Measurements from ENCODE around the gene CCDC40. TPM values are rescaled to one million over a fixed set of nuclear protein-coding genes. Genes with fewer than 3 reads are reported as not detected.

Gene CCDC40
- total RNA-seq, 1 donor from 2014 or later, result 25.3 TPM

- Mint-ChIP-seq H3K9me3 (ENCODE audit: unreplicated experiment) (peaks cover 7% of the 10 kb centered on the region), H3K36me3 (ENCODE audit: unreplicated experiment) (peaks cover 8% of the 10 kb centered on the region), H3K27ac (ENCODE audit: unreplicated experiment) (peak overlapping the region; percentile 87), H3K27me3 (ENCODE audit: unreplicated experiment) (no peaks in the 10 kb centered on the region), H3K4me3 (ENCODE audit: unreplicated experiment) (no peak overlapping the region), H3K4me1 (ENCODE audit: low read depth, unreplicated experiment) (peaks cover 11% of the 10 kb centered on the region)
- TF ChIP-seq CTCF (IDR thresholded peaks at IDR 0.05; ENCODE audit: partially characterized antibody, unreplicated experiment), result no peak
- DNase-seq, result no peak
These were observed 54.9 kb downstream of the CCDC40 start for GRCh38 chr17:80091376-80091775.

GRCh38 chr17:80092959-80093358, 56.5 kb downstream of the CCDC40 start:
- Mint-ChIP-seq H3K27me3 (ENCODE audit: unreplicated experiment) (peaks cover 5% of the 10 kb centered on the region), H3K36me3 (ENCODE audit: unreplicated experiment) (peaks cover 8% of the 10 kb centered on the region), H3K4me3 (ENCODE audit: unreplicated experiment) (no peak overlapping the region), H3K4me1 (ENCODE audit: low read depth, unreplicated experiment) (peaks cover 21% of the 10 kb centered on the region), H3K9me3 (ENCODE audit: unreplicated experiment) (peaks cover 7% of the 10 kb centered on the region), H3K27ac (ENCODE audit: unreplicated experiment) (no peak overlapping the region)
- no peak for TF ChIP-seq CTCF (IDR thresholded peaks at IDR 0.05; ENCODE audit: partially characterized antibody, unreplicated experiment)
- DNase-seq, result no peak

GRCh38 chr17:80095038-80095843, 58.8 kb downstream of the CCDC40 start:
- H3K4me3 Mint-ChIP-seq (ENCODE audit: unreplicated experiment), result no peak overlapping the region
- H3K27me3 Mint-ChIP-seq (ENCODE audit: unreplicated experiment), result peaks cover 7% of the 10 kb centered on the region
- TF ChIP-seq CTCF (IDR thresholded peaks at IDR 0.05; ENCODE audit: partially characterized antibody, unreplicated experiment), result no peak
- H3K36me3 Mint-ChIP-seq (ENCODE audit: unreplicated experiment), result peaks cover 8% of the 10 kb centered on the region
- peaks cover 21% of the 10 kb centered on the region for H3K4me1 Mint-ChIP-seq (ENCODE audit: low read depth, unreplicated experiment)
- peaks cover 5% of the 10 kb centered on the region for H3K9me3 Mint-ChIP-seq (ENCODE audit: unreplicated experiment)
- DNase-seq, result no peak
- peak overlapping the region; percentile 68 for H3K27ac Mint-ChIP-seq (ENCODE audit: unreplicated experiment)

GRCh38 chr17:80095844-80096475, 59.5 kb downstream of the CCDC40 start:
- Mint-ChIP-seq H3K27me3 (ENCODE audit: unreplicated experiment) (peaks cover 9% of the 10 kb centered on the region), H3K27ac (ENCODE audit: unreplicated experiment) (no peak overlapping the region), H3K9me3 (ENCODE audit: unreplicated experiment) (peaks cover 10% of the 10 kb centered on the region), H3K4me3 (ENCODE audit: unreplicated experiment) (no peak overlapping the region), H3K36me3 (ENCODE audit: unreplicated experiment) (peaks cover 3% of the 10 kb centered on the region), H3K4me1 (ENCODE audit: low read depth, unreplicated experiment) (peaks cover 22% of the 10 kb centered on the region)
- no peak for DNase-seq
- no peak for TF ChIP-seq CTCF (IDR thresholded peaks at IDR 0.05; ENCODE audit: partially characterized antibody, unreplicated experiment)

GRCh38 chr17:80096561-80097021, 60.1 kb downstream of the CCDC40 start:
- peaks cover 9% of the 10 kb centered on the region for H3K27me3 Mint-ChIP-seq (ENCODE audit: unreplicated experiment)
- H3K36me3 Mint-ChIP-seq (ENCODE audit: unreplicated experiment), result no peaks in the 10 kb centered on the region
- peaks cover 11% of the 10 kb centered on the region for H3K9me3 Mint-ChIP-seq (ENCODE audit: unreplicated experiment)
- peak; percentile 64 for DNase-seq
- no peak for TF ChIP-seq CTCF (IDR thresholded peaks at IDR 0.05; ENCODE audit: partially characterized antibody, unreplicated experiment)
- no peak overlapping the region for H3K4me3 Mint-ChIP-seq (ENCODE audit: unreplicated experiment)
- H3K27ac Mint-ChIP-seq (ENCODE audit: unreplicated experiment), result peak overlapping the region; percentile 88
- H3K4me1 Mint-ChIP-seq (ENCODE audit: low read depth, unreplicated experiment), result peaks cover 17% of the 10 kb centered on the region

All from glutamatergic neuron (in vitro differentiated cells).